ENCODE measurements around the gene TAF1L.
"Not testable (repeated sequence)": the region's sequence is repeated elsewhere in the genome, so short reads cannot be mapped to it uniquely, and the experiment has no call there.

The TAF1L gene

GRCh38 chr9:32603914-32604852 lies 31.3 kb downstream of the TAF1L start:
- Histone ChIP-seq H3K4me1 (ENCODE audit: control insufficient read depth, insufficient read depth, low read depth, low read length) (no peaks in the 10 kb centered on the region), H3K36me3 (ENCODE audit: control insufficient read depth in 1 of 2, insufficient read depth in 2 of 2, low read depth in 1 of 2, low read length in 2 of 2) (no peaks in the 10 kb centered on the region), H2AK5ac (ENCODE audit: low read length, severe bottlenecking) (no peak overlapping the region), H2BK15ac (ENCODE audit: low read depth, poor library complexity, severe bottlenecking) (no peak overlapping the region), H2BK12ac (ENCODE audit: low read length in 2 of 2) (no peak overlapping the region), H3K23ac (ENCODE audit: low read length in 2 of 2) (no peak overlapping the region), H2BK5ac (ENCODE audit: low read depth, low read length, poor library complexity, severe bottlenecking) (no peak overlapping the region), H3K4ac (ENCODE audit: low read depth in 1 of 2, low read length in 2 of 2) (no peak overlapping the region), H3K18ac (ENCODE audit: low read depth in 1 of 2, low read length in 2 of 2) (no peak overlapping the region), H3K79me1 (replicated peaks; ENCODE audit: low read length, poor library complexity, severe bottlenecking) (no peaks in the 10 kb centered on the region), H3K27me3 (ENCODE audit: control insufficient read depth in 1 of 2, insufficient read depth in 1 of 2, low read length in 2 of 2) (peaks cover 7 to 11% of the 10 kb centered on the region in 2 experiments), H3K9me3 (ENCODE audit: control insufficient read depth, low read length) (peaks cover 4% of the 10 kb centered on the region), H4K8ac (ENCODE audit: low read length) (no peak overlapping the region), H3K4me2 (ENCODE audit: low read length, poor library complexity, severe bottlenecking) (no peak overlapping the region), H3K27ac (ENCODE audit: low read length, poor library complexity, severe bottlenecking) (no peak overlapping the region), H3K14ac (ENCODE audit: low read length in 2 of 2) (no peak overlapping the region), H2AFZ (ENCODE audit: low read depth, low read length) (no peak overlapping the region), H4K91ac (ENCODE audit: low read length) (no peak overlapping the region), H2BK120ac (ENCODE audit: low read depth, low read length) (no peak overlapping the region), H3K4me3 (ENCODE audit: insufficient read depth in 1 of 2, low read depth in 1 of 2, low read length in 2 of 2) (no peak overlapping the region), H3K9ac (ENCODE audit: low read length) (no peak overlapping the region)
- 80% methylated on average over 7 of the region's 12 CpGs for WGBS
- DNase-seq = no peak

DNA sequence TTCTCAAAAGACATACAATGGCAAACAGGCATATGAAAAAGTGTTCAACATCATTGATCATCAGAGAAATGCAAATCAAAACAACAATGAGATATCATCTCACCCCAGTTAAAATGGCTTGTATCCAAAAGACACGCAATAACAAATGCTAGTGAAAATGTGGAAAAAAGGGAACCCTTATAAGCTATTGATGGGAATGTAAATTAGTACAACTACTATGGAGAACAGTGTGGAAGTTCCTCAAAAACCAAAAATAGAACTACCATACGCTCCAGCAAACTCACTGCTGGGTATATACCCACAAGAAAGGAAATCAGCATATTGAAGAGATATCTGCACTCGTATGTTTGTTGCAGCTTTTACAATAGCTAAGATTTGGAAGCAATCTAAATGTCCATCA lies 36.4 kb downstream of the TAF1L start:
- H3K4me2 ChIP-seq (ENCODE audit: low read length, poor library complexity, severe bottlenecking); DNase-seq; H4K8ac ChIP-seq (ENCODE audit: low read length); H3K23ac ChIP-seq (ENCODE audit: low read length in 2 of 2); H3K4me1 ChIP-seq (ENCODE audit: control insufficient read depth, insufficient read depth, low read depth, low read length); H3K27ac ChIP-seq (ENCODE audit: low read length, poor library complexity, severe bottlenecking); H3K9ac ChIP-seq (ENCODE audit: low read length); H3K4ac ChIP-seq (ENCODE audit: low read depth in 1 of 2, low read length in 2 of 2); H3K79me1 ChIP-seq (replicated peaks; ENCODE audit: low read length, poor library complexity, severe bottlenecking); H4K91ac ChIP-seq (ENCODE audit: low read length); H2BK15ac ChIP-seq (ENCODE audit: low read depth, poor library complexity, severe bottlenecking); H2AK5ac ChIP-seq (ENCODE audit: low read length, severe bottlenecking); H3K9me3 ChIP-seq (ENCODE audit: control insufficient read depth, low read length); H3K14ac ChIP-seq (ENCODE audit: low read length in 2 of 2); H2AFZ ChIP-seq (ENCODE audit: low read depth, low read length); H3K18ac ChIP-seq (ENCODE audit: low read depth in 1 of 2, low read length in 2 of 2); H3K4me3 ChIP-seq (ENCODE audit: insufficient read depth in 1 of 2, low read depth in 1 of 2, low read length in 2 of 2); H2BK12ac ChIP-seq (ENCODE audit: low read length in 2 of 2); H2BK5ac ChIP-seq (ENCODE audit: low read depth, low read length, poor library complexity, severe bottlenecking); H2BK120ac ChIP-seq (ENCODE audit: low read depth, low read length); H3K36me3 ChIP-seq (ENCODE audit: control insufficient read depth in 1 of 2, insufficient read depth in 2 of 2, low read depth in 1 of 2, low read length in 2 of 2): not testable (repeated sequence)
- 83% methylated on average over 1 of the region's 3 CpGs for WGBS
- H3K27me3 ChIP-seq (ENCODE audit: control insufficient read depth in 1 of 2, insufficient read depth in 1 of 2, low read length in 2 of 2) = peaks cover 7 to 11% of the 10 kb centered on the region in 2 experiments

DNA sequence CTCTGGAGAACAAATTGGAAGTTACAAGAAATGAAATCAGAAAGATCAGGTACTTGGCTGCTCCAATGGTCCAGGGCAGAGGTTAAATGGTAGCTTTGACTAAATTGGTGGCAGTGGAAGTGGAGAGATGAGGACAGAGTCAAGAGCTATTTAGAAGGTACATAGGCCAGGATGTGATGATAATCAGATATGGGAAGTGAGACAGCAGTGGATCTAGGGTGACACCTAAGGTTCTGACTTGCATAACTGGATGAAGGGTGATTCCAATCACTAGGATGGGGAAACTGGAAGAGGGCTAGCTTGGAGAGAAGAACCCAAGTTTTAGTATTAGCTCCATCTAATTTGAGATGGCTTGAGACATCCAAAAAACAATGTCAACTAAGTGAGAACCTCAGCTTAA lies 38.5 kb downstream of the TAF1L start:
- Histone ChIP-seq H3K14ac (ENCODE audit: low read length in 2 of 2) (no peak overlapping the region), H3K23ac (ENCODE audit: low read length in 2 of 2) (no peak overlapping the region), H3K27me3 (ENCODE audit: control insufficient read depth in 1 of 2, insufficient read depth in 1 of 2, low read length in 2 of 2) (peaks cover 4 to 7% of the 10 kb centered on the region in 2 experiments), H3K9me3 (ENCODE audit: control insufficient read depth, low read length) (no peaks in the 10 kb centered on the region), H3K18ac (ENCODE audit: low read depth in 1 of 2, low read length in 2 of 2) (no peak overlapping the region), H2BK12ac (ENCODE audit: low read length in 2 of 2) (no peak overlapping the region), H3K4me1 (ENCODE audit: control insufficient read depth, insufficient read depth, low read depth, low read length) (no peaks in the 10 kb centered on the region), H4K8ac (ENCODE audit: low read length) (no peak overlapping the region), H2BK15ac (ENCODE audit: low read depth, poor library complexity, severe bottlenecking) (no peak overlapping the region), H3K9ac (ENCODE audit: low read length) (no peak overlapping the region), H2BK5ac (ENCODE audit: low read depth, low read length, poor library complexity, severe bottlenecking) (no peak overlapping the region), H3K4me2 (ENCODE audit: low read length, poor library complexity, severe bottlenecking) (no peak overlapping the region), H4K91ac (ENCODE audit: low read length) (no peak overlapping the region), H2AK5ac (ENCODE audit: low read length, severe bottlenecking) (no peak overlapping the region), H3K27ac (ENCODE audit: low read length, poor library complexity, severe bottlenecking) (no peak overlapping the region), H3K36me3 (ENCODE audit: control insufficient read depth in 1 of 2, insufficient read depth in 2 of 2, low read depth in 1 of 2, low read length in 2 of 2) (no peaks in the 10 kb centered on the region), H2BK120ac (ENCODE audit: low read depth, low read length) (no peak overlapping the region), H3K4me3 (ENCODE audit: insufficient read depth in 1 of 2, low read depth in 1 of 2, low read length in 2 of 2) (no peak overlapping the region), H2AFZ (ENCODE audit: low read depth, low read length) (no peak overlapping the region), H3K4ac (ENCODE audit: low read depth in 1 of 2, low read length in 2 of 2) (no peak overlapping the region), H3K79me1 (replicated peaks; ENCODE audit: low read length, poor library complexity, severe bottlenecking) (no peaks in the 10 kb centered on the region)
- no peak for DNase-seq

- DNase-seq = no peak
- no peak overlapping the region for H3K4me2 ChIP-seq (ENCODE audit: low read length, poor library complexity, severe bottlenecking)
- no peaks in the 10 kb centered on the region for H3K9me3 ChIP-seq (ENCODE audit: control insufficient read depth, low read length)
- H2BK12ac ChIP-seq (ENCODE audit: low read length in 2 of 2) = no peak overlapping the region
- H4K91ac ChIP-seq (ENCODE audit: low read length) = no peak overlapping the region
- H3K79me1 ChIP-seq (replicated peaks; ENCODE audit: low read length, poor library complexity, severe bottlenecking) = no peaks in the 10 kb centered on the region
- WGBS = 62% methylated on average over 4 of the region's 4 CpGs
- H4K8ac ChIP-seq (ENCODE audit: low read length) = no peak overlapping the region
- H3K27ac ChIP-seq (ENCODE audit: low read length, poor library complexity, severe bottlenecking) = no peak overlapping the region
- no peak overlapping the region for H3K23ac ChIP-seq (ENCODE audit: low read length in 2 of 2)
- no peak overlapping the region for H2BK120ac ChIP-seq (ENCODE audit: low read depth, low read length)
- no peak overlapping the region for H3K4me3 ChIP-seq (ENCODE audit: insufficient read depth in 1 of 2, low read depth in 1 of 2, low read length in 2 of 2)
- H3K9ac ChIP-seq (ENCODE audit: low read length) = no peak overlapping the region
- no peak overlapping the region for H3K14ac ChIP-seq (ENCODE audit: low read length in 2 of 2)
- no peak overlapping the region for H2AK5ac ChIP-seq (ENCODE audit: low read length, severe bottlenecking)
- no peaks in the 10 kb centered on the region for H3K36me3 ChIP-seq (ENCODE audit: control insufficient read depth in 1 of 2, insufficient read depth in 2 of 2, low read depth in 1 of 2, low read length in 2 of 2)
- H3K4me1 ChIP-seq (ENCODE audit: control insufficient read depth, insufficient read depth, low read depth, low read length) = no peaks in the 10 kb centered on the region
- H3K18ac ChIP-seq (ENCODE audit: low read depth in 1 of 2, low read length in 2 of 2) = no peak overlapping the region
- H2BK5ac ChIP-seq (ENCODE audit: low read depth, low read length, poor library complexity, severe bottlenecking) = no peak overlapping the region
- H3K4ac ChIP-seq (ENCODE audit: low read depth in 1 of 2, low read length in 2 of 2) = no peak overlapping the region
- H2AFZ ChIP-seq (ENCODE audit: low read depth, low read length) = no peak overlapping the region
- H3K27me3 ChIP-seq (ENCODE audit: control insufficient read depth in 1 of 2, insufficient read depth in 1 of 2, low read length in 2 of 2) = peaks cover 0 to 7% of the 10 kb centered on the region in 2 experiments
- H2BK15ac ChIP-seq (ENCODE audit: low read depth, poor library complexity, severe bottlenecking) = no peak overlapping the region
These were observed 39.2 kb downstream of the TAF1L start for GRCh38 chr9:32596096-32596865.
